ENCODE data around the gene CREB3L4. TPM values are rescaled to one million over a fixed set of nuclear protein-coding genes. Genes with fewer than 3 reads are reported as not detected.
A peak's percentile ranks its signal among the peaks of the same experiment; 100 is the strongest.

Gene CREB3L4
- total and polyA plus RNA-seq, 2 of the 13 experiments (the other 11 are each of a cell fraction or from before 2014, with no cell fraction given): 9.9 to 18.7 TPM

GRCh38 chr1:153958111-153958960 lies 9.4 kb upstream of the CREB3L4 start, which contains the start of gene CRTC2 (continued):
- peak; percentile 43; the same call in 1 of the 2 replicates for TF ChIP-seq ZBTB43 (CRISPR knock-in tag; conservative IDR thresholded peaks at IDR 0.05)
- TF ChIP-seq ZNF414 (CRISPR knock-in tag; IDR thresholded peaks at IDR 0.05): no peak; the same call in none of the 2 replicates
- TF ChIP-seq PRDM10 (CRISPR knock-in tag; IDR thresholded peaks at IDR 0.05; ENCODE audit: low read depth): no peak
- TF ChIP-seq ZNF720 (CRISPR knock-in tag; IDR thresholded peaks at IDR 0.05): no peak
- TF ChIP-seq ATF7-NPFF (CRISPR knock-in tag; IDR thresholded peaks at IDR 0.05; ENCODE audit: low read depth): peak; percentile 67; the same call in 1 of the 2 replicates
- no peak for TF ChIP-seq GLMP (CRISPR knock-in tag; IDR thresholded peaks at IDR 0.05; ENCODE audit: borderline replicate concordance)
- no peak for TF ChIP-seq CCAR2 (optimal IDR thresholded peaks at IDR 0.05; ENCODE audit: low read depth, low read length)
- TF ChIP-seq YEATS4 (CRISPR knock-in tag; IDR thresholded peaks at IDR 0.05; ENCODE audit: borderline replicate concordance): peak; percentile 80; the same call in 1 of the 2 replicates
- TF ChIP-seq ZNF337 (CRISPR knock-in tag; IDR thresholded peaks at IDR 0.05; ENCODE audit: borderline replicate concordance, low read depth): no peak
- peak; percentile 2; the same call in 1 of the 2 replicates for TF ChIP-seq SALL2 (CRISPR knock-in tag; IDR thresholded peaks at IDR 0.05)
- TF ChIP-seq, protein P1, sequence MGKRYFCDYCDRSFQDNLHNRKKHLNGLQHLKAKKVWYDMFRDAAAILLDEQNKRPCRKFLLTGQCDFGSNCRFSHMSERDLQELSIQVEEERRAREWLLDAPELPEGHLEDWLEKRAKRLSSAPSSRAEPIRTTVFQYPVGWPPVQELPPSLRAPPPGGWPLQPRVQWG (CRISPR knock-in tag; IDR thresholded peaks at IDR 0.05; ENCODE audit: borderline replicate concordance, low read depth): no peak
- no peak for TF ChIP-seq TOPORS (CRISPR knock-in tag; IDR thresholded peaks at IDR 0.05)
- peak; percentile 86 for TF ChIP-seq POLR2G (IDR thresholded peaks at IDR 0.05; ENCODE audit: low read depth, low read length)
- peak; percentile 16; the same call in 1 of the 2 replicates for TF ChIP-seq SOX5 (CRISPR knock-in tag; IDR thresholded peaks at IDR 0.05; ENCODE audit: borderline replicate concordance)
- peak; percentile 44 for TF ChIP-seq SRSF1 (optimal IDR thresholded peaks at IDR 0.05; ENCODE audit: low read depth, low read length)
- TF ChIP-seq ZNF138 (CRISPR knock-in tag; IDR thresholded peaks at IDR 0.05; ENCODE audit: low read depth): no peak
- TF ChIP-seq ZNF20 (CRISPR knock-in tag; IDR thresholded peaks at IDR 0.05): no peak
- TF ChIP-seq SSRP1 (CRISPR knock-in tag; IDR thresholded peaks at IDR 0.05): no peak
- TF ChIP-seq SP140L (CRISPR knock-in tag; IDR thresholded peaks at IDR 0.05; ENCODE audit: borderline replicate concordance): no peak
- no peak for TF ChIP-seq ZBTB37 (CRISPR knock-in tag; IDR thresholded peaks at IDR 0.05)

Data from HepG2 (cell line).